Activated CD4-positive, alpha-beta T cell treated with anti-CD3 and anti-CD28 coated beads for 36 hours (primary cell): ENCODE results near the gene ERMP1. TPM values are rescaled to one million over a fixed set of nuclear protein-coding genes. Genes with fewer than 3 reads are reported as not detected.

Experiments used
- ATAC-seq: fragments of 200-7000 bp; cut with Tn5 transposase; one replicate; pipeline ENCODE4 v1.10.0; 2021; ENCODE audit warnings: mild to moderate bottlenecking, moderate library complexity
- CTCF ChIA-PET: fragments of 350-600 bp; sonication (Branson Sonifier 250); formaldehyde crosslinking; loops from one replicate; lab custom pipeline; 2021; ENCODE audit warnings: antibody characterized with exemption; lab: Charles Lee
- POLR2A ChIA-PET: fragments of 350-600 bp; sonication (Branson Sonifier 250); formaldehyde crosslinking; loops from one replicate; lab custom pipeline; 2021; ENCODE audit warnings: antibody characterized with exemption, inconsistent platforms; lab: Charles Lee
- DNase-seq: peaks from one replicate; pipeline ENCODE4 v3.0.0-alpha.2; 2020
- H3K27ac Mint-ChIP-seq: one replicate; pipeline ENCODE4 v1.8.0; 2021; ENCODE audit warnings: mixed read lengths
- H3K27me3 Mint-ChIP-seq: one replicate; pipeline ENCODE4 v1.8.0; 2021; ENCODE audit warnings: mixed read lengths
- H3K36me3 Mint-ChIP-seq: one replicate; pipeline ENCODE4 v1.8.0; 2021; ENCODE audit warnings: low read depth, mixed read lengths
- H3K4me1 Mint-ChIP-seq: one replicate; pipeline ENCODE4 v1.8.0; 2021; ENCODE audit warnings: mixed read lengths
- H3K4me3 Mint-ChIP-seq: one replicate; pipeline ENCODE4 v1.8.0; 2021; ENCODE audit warnings: mild to moderate bottlenecking, moderate library complexity, mixed read lengths
- H3K9me3 Mint-ChIP-seq: one replicate; pipeline ENCODE4 v1.8.0; 2021; ENCODE audit warnings: low read depth, mixed read lengths
- intact Hi-C, 2 experiments: fragments of 100-400 bp; cut with DNase I in 1 of 2; cut with micrococcal nuclease in 1 of 2; formaldehyde crosslinking; loops; one replicate each; pipeline versions ENCODE4 v1.14.2 to v1.15.1; 2022 to 2024; cut with DNase I, micrococcal nuclease
- total RNA-seq, 2 experiments: library from RNA; stranded (reverse); gene quantifications; one replicate each; pipeline ENCODE4 v1.2.3, GENCODE V29; 2021

ERMP1 gene
- total RNA-seq, 2 experiments from 2014 or later = 13.3 to 13.9 TPM

GRCh38 chr9:5841771-5842573 lies 9.1 kb upstream of the ERMP1 start:
- peaks cover 2% of the 10 kb centered on the region for H3K36me3 Mint-ChIP-seq
- H3K4me1 Mint-ChIP-seq = peaks cover 60% of the 10 kb centered on the region
- H3K27me3 Mint-ChIP-seq = no peaks in the 10 kb centered on the region
- peak overlapping the region; percentile 75 for H3K27ac Mint-ChIP-seq
- peak overlapping the region; percentile 30 for H3K4me3 Mint-ChIP-seq
- POLR2A ChIA-PET = interaction anchor here (0.8 to 1.2 kb wide), 5 partner anchors 9 to 571 kb away, joined by 3 to 6 read pairs (median 3); partner anchors contain the start of gene UHRF2
- CTCF ChIA-PET = interaction anchor here (0.9 to 3.0 kb wide), 6 partner anchors 9 to 212 kb away, joined by 3 to 21 read pairs (median 6); partner anchors contain the start of gene ERMP1
- DNase-seq (peak; percentile 75), ATAC-seq (peak; percentile 64)
- H3K9me3 Mint-ChIP-seq = peaks cover 2% of the 10 kb centered on the region
- intact Hi-C loops = loop anchor here (1.0 to 10.0 kb wide), 5 partner anchors 9 to 573 kb away; partner anchors contain the start of genes UHRF2 (in 2 of the 2) and CD274 (in 1 of the 2)

GRCh38 chr9:5840788-5841187 lies 7.9 kb upstream of the ERMP1 start:
- Mint-ChIP-seq H3K36me3 (peaks cover 2% of the 10 kb centered on the region), H3K27me3 (no peaks in the 10 kb centered on the region), H3K9me3 (peaks cover 2% of the 10 kb centered on the region), H3K4me3 (no peak overlapping the region), H3K4me1 (peaks cover 63% of the 10 kb centered on the region), H3K27ac (no peak overlapping the region)
- intact Hi-C loops = loop anchor here (1.0 to 10.0 kb wide), 5 partner anchors 11 to 574 kb away; partner anchors contain the start of genes UHRF2 (in 2 of the 2) and CD274 (in 1 of the 2)
- no peak for ATAC-seq
- ChIA-PET POLR2A (no interaction called here), CTCF (interaction anchor here (0.5 to 3.0 kb wide), 3 partner anchors 8 to 23 kb away, joined by 3 to 21 read pairs (median 12); partner anchors contain the start of gene ERMP1)
- no peak for DNase-seq

GRCh38 chr9:5839572-5839902 lies 6.6 kb upstream of the ERMP1 start:
- Mint-ChIP-seq H3K27ac (no peak overlapping the region), H3K27me3 (no peaks in the 10 kb centered on the region), H3K36me3 (peaks cover 2% of the 10 kb centered on the region), H3K4me1 (peaks cover 58% of the 10 kb centered on the region), H3K4me3 (no peak overlapping the region), H3K9me3 (peaks cover 2% of the 10 kb centered on the region)
- ATAC-seq (no peak), DNase-seq (no peak)
- CTCF ChIA-PET = interaction anchor here (1.1 kb wide), 1 partner anchor 12 kb away, joined by 3 read pairs; no protein-coding TSS in a partner anchor
- POLR2A ChIA-PET = no interaction called here
- intact Hi-C loops = loop anchor here in 1 of 2 experiments (10.0 kb wide), 1 partner anchor 915 kb away; the partner anchor contains the start of gene KDM4C

- Mint-ChIP-seq H3K27ac (no peak overlapping the region), H3K9me3 (peaks cover 2% of the 10 kb centered on the region), H3K4me3 (no peak overlapping the region), H3K27me3 (no peaks in the 10 kb centered on the region), H3K4me1 (peaks cover 56% of the 10 kb centered on the region), H3K36me3 (peaks cover 2% of the 10 kb centered on the region)
- ChIA-PET POLR2A (no interaction called here), CTCF (interaction anchor here (1.1 kb wide), 1 partner anchor 12 kb away, joined by 3 read pairs; no protein-coding TSS in a partner anchor)
- DNase-seq (no peak), ATAC-seq (no peak)
- intact Hi-C loops = loop anchor here in 1 of 2 experiments (10.0 kb wide), 1 partner anchor 916 kb away; the partner anchor contains the start of gene KDM4C
These were observed 6.1 kb upstream of the ERMP1 start for GRCh38 chr9:5838884-5839571.

- Mint-ChIP-seq H3K27me3 (no peaks in the 10 kb centered on the region), H3K4me3 (no peak overlapping the region), H3K27ac (no peak overlapping the region), H3K4me1 (peaks cover 50% of the 10 kb centered on the region), H3K36me3 (no peaks in the 10 kb centered on the region), H3K9me3 (no peaks in the 10 kb centered on the region)
- ChIA-PET POLR2A (no interaction called here), CTCF (interaction anchor here (1.4 to 2.5 kb wide), 2 partner anchors 9 to 209 kb away, joined by 3 to 10 read pairs; no protein-coding TSS in a partner anchor)
- ATAC-seq = peak; percentile 22
- intact Hi-C loops = loop anchor here in 1 of 2 experiments (10.0 kb wide), 1 partner anchor 919 kb away; the partner anchor contains the start of gene KDM4C
- peak; percentile 41 for DNase-seq
These were observed 2.9 kb upstream of the ERMP1 start for GRCh38 chr9:5835808-5836207.

GRCh38 chr9:5834214-5834613 lies 1.3 kb upstream of the ERMP1 start:
- H3K36me3 Mint-ChIP-seq = peaks cover 4% of the 10 kb centered on the region
- peak overlapping the region; percentile 3 for H3K27ac Mint-ChIP-seq
- ChIA-PET POLR2A (interaction anchor here (0.6 kb wide), 1 partner anchor 9 kb away, joined by 3 read pairs; no protein-coding TSS in a partner anchor), CTCF (interaction anchor here (0.6 to 3.2 kb wide), 17 partner anchors 8 to 1190 kb away, joined by 3 to 24 read pairs (median 4); a partner anchor contains a TSS)
- intact Hi-C loops = loop anchor here (5.0 to 10.0 kb wide), 6 partner anchors 47 to 921 kb away; partner anchors contain the start of genes KDM4C (in 1 of the 2), PLGRKT (in 1 of the 2) and RIC1 (in 1 of the 2)
- no peaks in the 10 kb centered on the region for H3K27me3 Mint-ChIP-seq
- ATAC-seq (no peak), DNase-seq (no peak)
- peaks cover 48% of the 10 kb centered on the region for H3K4me1 Mint-ChIP-seq
- H3K9me3 Mint-ChIP-seq = no peaks in the 10 kb centered on the region
- no peak overlapping the region for H3K4me3 Mint-ChIP-seq

GRCh38 chr9:5832071-5832537 lies 813 bp downstream of the ERMP1 start:
- no peak for DNase-seq
- intact Hi-C loops = loop anchor here (2.0 to 10.0 kb wide), 7 partner anchors 45 to 923 kb away; partner anchors contain the start of genes KDM4C (in 1 of the 2), PLGRKT (in 1 of the 2) and RIC1 (in 1 of the 2)
- ChIA-PET CTCF (interaction anchor here (0.6 to 3.2 kb wide), 18 partner anchors 10 to 389 kb away, joined by 3 to 24 read pairs (median 4); no protein-coding TSS in a partner anchor), POLR2A (interaction anchor here (0.9 kb wide), 1 partner anchor 10 kb away, joined by 3 read pairs; no protein-coding TSS in a partner anchor)
- H3K9me3 Mint-ChIP-seq = no peaks in the 10 kb centered on the region
- no peaks in the 10 kb centered on the region for H3K27me3 Mint-ChIP-seq
- peak overlapping the region; percentile 91 for H3K4me3 Mint-ChIP-seq
- ATAC-seq = peak; percentile 8
- H3K4me1 Mint-ChIP-seq = peaks cover 48% of the 10 kb centered on the region
- peak overlapping the region; percentile 84 for H3K27ac Mint-ChIP-seq
- H3K36me3 Mint-ChIP-seq = peaks cover 9% of the 10 kb centered on the region

- H3K9me3 Mint-ChIP-seq = no peaks in the 10 kb centered on the region
- peaks cover 19% of the 10 kb centered on the region for H3K4me1 Mint-ChIP-seq
- H3K36me3 Mint-ChIP-seq = peaks cover 29% of the 10 kb centered on the region
- DNase-seq (no peak), ATAC-seq (no peak)
- H3K4me3 Mint-ChIP-seq = no peak overlapping the region
- no peaks in the 10 kb centered on the region for H3K27me3 Mint-ChIP-seq
- intact Hi-C loops = no loop called here
- ChIA-PET POLR2A (no interaction called here), CTCF (interaction anchor here (0.6 to 2.8 kb wide), 5 partner anchors 9 to 61 kb away, joined by 3 to 10 read pairs (median 4); no protein-coding TSS in a partner anchor)
- no peak overlapping the region for H3K27ac Mint-ChIP-seq
These were observed 6.9 kb downstream of the ERMP1 start for GRCh38 chr9:5825895-5826622.

GRCh38 chr9:5825223-5825622 lies 7.7 kb downstream of the ERMP1 start:
- H3K27me3 Mint-ChIP-seq = no peaks in the 10 kb centered on the region
- ATAC-seq (peak; percentile 44), DNase-seq (no peak)
- no peaks in the 10 kb centered on the region for H3K9me3 Mint-ChIP-seq
- H3K4me1 Mint-ChIP-seq = peaks cover 18% of the 10 kb centered on the region
- CTCF ChIA-PET = interaction anchor here (1.3 to 2.8 kb wide), 2 partner anchors 8 to 11 kb away, joined by 5 to 10 read pairs; no protein-coding TSS in a partner anchor
- POLR2A ChIA-PET = interaction anchor here (0.7 kb wide), 1 partner anchor 9 kb away, joined by 3 read pairs; no protein-coding TSS in a partner anchor
- intact Hi-C loops = no loop called here
- H3K27ac Mint-ChIP-seq = no peak overlapping the region
- H3K4me3 Mint-ChIP-seq = no peak overlapping the region
- H3K36me3 Mint-ChIP-seq = peaks cover 31% of the 10 kb centered on the region

- POLR2A ChIA-PET = no interaction called here
- H3K9me3 Mint-ChIP-seq = no peaks in the 10 kb centered on the region
- no peak overlapping the region for H3K4me3 Mint-ChIP-seq
- DNase-seq (no peak), ATAC-seq (no peak)
- CTCF ChIA-PET = interaction anchor here (3.4 kb wide), 1 partner anchor 12 kb away, joined by 19 read pairs; the partner anchor contains the start of gene ERMP1
- intact Hi-C loops = no loop called here
- peaks cover 5% of the 10 kb centered on the region for H3K4me1 Mint-ChIP-seq
- H3K27me3 Mint-ChIP-seq = no peaks in the 10 kb centered on the region
- no peak overlapping the region for H3K27ac Mint-ChIP-seq
- H3K36me3 Mint-ChIP-seq = peaks cover 37% of the 10 kb centered on the region
These were observed 12.5 kb downstream of the ERMP1 start for GRCh38 chr9:5820425-5820824.
